Naive B cell (primary cell): ENCODE data around the gene POLR2J3. TPM values are rescaled to one million over a fixed set of nuclear protein-coding genes. Genes with fewer than 3 reads are reported as not detected.
"Not testable (repeated sequence)": the region's sequence is repeated elsewhere in the genome, so short reads cannot be mapped to it uniquely, and the experiment has no call there.

Experiments used
- ATAC-seq, 2 donors: fragments of 150-1000 bp; cut with Tn5 transposase; 2 replicates each; pipeline ENCODE4 v1.10.0; 2021; ENCODE audit warnings: low read depth in 2 of 2, mild to moderate bottlenecking in 2 of 2, moderate library complexity in 2 of 2
- DNase-seq: peaks from one replicate; pipeline ENCODE4 v3.0.0; 2022
- H3K27ac Mint-ChIP-seq, 6 donors: one replicate each; pipeline ENCODE4 v1.8.0; 2020 to 2022; ENCODE audit warnings: mild to moderate bottlenecking in 6 of 6, mixed read lengths in 6 of 6, moderate library complexity in 5 of 6, inconsistent platforms in 2 of 6
- H3K27me3 Mint-ChIP-seq, 3 donors: one replicate each; pipeline ENCODE4 v1.8.0; 2021 to 2022; ENCODE audit warnings: mixed read lengths in 3 of 3, mild to moderate bottlenecking in 1 of 3
- H3K36me3 Mint-ChIP-seq, 2 donors: one replicate each; pipeline ENCODE4 v1.8.0; 2020 to 2022; ENCODE audit warnings: mixed read lengths in 2 of 2, inconsistent platforms in 1 of 2, mild to moderate bottlenecking in 1 of 2
- H3K4me1 Mint-ChIP-seq, 3 donors: one replicate each; pipeline ENCODE4 v1.8.0; 2020 to 2022; ENCODE audit warnings: mixed read lengths in 3 of 3, inconsistent platforms in 1 of 3, mild to moderate bottlenecking in 1 of 3, moderate library complexity in 1 of 3
- H3K4me3 Mint-ChIP-seq, 8 donors: one replicate each; pipeline ENCODE4 v1.8.0; 2020 to 2022; ENCODE audit warnings: mild to moderate bottlenecking in 8 of 8, mixed read lengths in 8 of 8, moderate library complexity in 8 of 8, inconsistent platforms in 2 of 8
- H3K9me3 Mint-ChIP-seq, 7 donors: one replicate each; pipeline ENCODE4 v1.8.0; 2020 to 2022; ENCODE audit warnings: mixed read lengths in 7 of 7, mild to moderate bottlenecking in 5 of 7, inconsistent platforms in 2 of 7, moderate library complexity in 1 of 7
- polyA plus RNA-seq, 6 donors: library from polyadenylated mRNA; unstranded; fragments of 300-500 nt; fragmentation: Illumina TruSeq; gene quantifications; one replicate each; pipeline ENCODE4 v1.2.3, GENCODE V29; 2021; ENCODE audit warnings: low read depth in 6 of 6

Gene POLR2J3
- polyA plus RNA-seq, 6 donors from 2014 or later = 6.6 to 64.7 (median 33.3) TPM

DNA sequence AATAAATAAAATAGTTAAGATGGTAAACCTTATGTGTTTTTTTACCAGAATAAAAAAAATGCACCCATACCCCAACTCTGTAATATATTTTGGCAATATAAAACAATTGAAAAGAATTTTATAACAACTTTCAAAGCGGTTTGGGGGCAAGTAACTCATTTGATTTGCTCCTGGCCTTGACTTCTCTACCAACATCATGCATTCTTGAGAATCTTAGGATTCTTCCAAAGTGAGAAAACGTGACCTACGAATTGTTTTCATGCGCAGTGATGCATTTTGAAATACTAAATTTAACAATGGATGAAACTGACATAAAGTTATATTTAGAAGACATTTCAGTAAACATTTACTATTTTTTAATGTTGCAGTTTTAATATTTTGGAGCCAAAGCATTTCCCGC, 51.6 kb downstream of the POLR2J3 start:
- H3K4me1 Mint-ChIP-seq, H3K36me3 Mint-ChIP-seq, DNase-seq, H3K9me3 Mint-ChIP-seq, H3K27ac Mint-ChIP-seq, H3K4me3 Mint-ChIP-seq, ATAC-seq, H3K27me3 Mint-ChIP-seq: not testable (repeated sequence)

DNA sequence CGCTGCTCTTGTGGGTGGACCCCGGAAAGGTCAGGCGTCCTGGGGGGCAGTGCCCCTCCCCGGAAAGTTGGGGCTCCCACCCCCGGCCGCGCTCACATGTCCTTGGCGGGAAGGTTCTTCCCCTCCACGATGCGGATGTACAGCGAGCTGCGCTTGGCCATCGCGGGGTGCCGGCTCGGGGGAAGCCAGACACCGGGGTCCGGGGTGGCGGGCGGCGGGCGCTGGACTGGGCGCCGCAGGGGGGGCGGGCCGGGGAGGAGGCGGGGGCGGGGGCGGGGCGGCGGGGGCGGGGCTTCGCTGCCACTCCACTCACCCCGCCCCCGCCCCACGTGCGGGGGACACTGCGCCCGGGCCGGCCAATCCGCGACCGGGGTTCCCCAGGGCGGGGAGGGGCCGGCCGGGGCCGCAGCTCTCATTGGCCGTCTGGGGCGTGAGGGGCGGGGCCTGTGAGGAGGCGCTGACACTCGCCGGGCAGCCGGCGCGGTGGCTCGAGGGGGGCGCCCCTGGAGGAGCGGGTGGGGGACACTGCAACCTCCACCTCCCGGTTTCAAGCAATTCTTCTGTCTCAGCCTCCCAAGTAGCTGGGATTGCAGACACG, 54.7 kb downstream of the POLR2J3 start, which contains the start of gene RASA4B:
RASA4B (minus strand) TSS at position 228 of the 598 bp plus-strand sequence; CDS start at position 161, 67 bp downstream.
- peak; percentile 88 to 89 for ATAC-seq
- H3K36me3 Mint-ChIP-seq, H3K4me1 Mint-ChIP-seq, H3K9me3 Mint-ChIP-seq, H3K27me3 Mint-ChIP-seq: not testable (repeated sequence)
- DNase-seq = peak; percentile 14
- Mint-ChIP-seq H3K4me3 (peak within 1 kb of the TSS in 6 of 8 donors; percentile 51 to 69 (median 58)), H3K27ac (peak within 1 kb of the TSS in 1 of 6 donors; percentile 69)

Other genes with a start within 250 kb of the POLR2J3 start
- under 1 TPM in 3 of 6 donors, not detected in 3; 0.18 to 0.41 (median 0.20) TPM for gene SPDYE6, start 216.1 kb downstream of the POLR2J3 start, polyA plus RNA-seq
- gene PRKRIP1, start 176.2 kb downstream of the POLR2J3 start, polyA plus RNA-seq = 10 to 100 TPM; 13.1 to 28.6 (median 17.4) TPM
- 100 to 1,000 TPM; 236 to 340 (median 260) TPM for gene ORAI2, start 139.0 kb downstream of the POLR2J3 start, polyA plus RNA-seq
- 10 to 100 TPM; 12.4 to 23.5 (median 19.0) TPM for gene ALKBH4, start 107.7 kb downstream of the POLR2J3 start, polyA plus RNA-seq
- gene LRWD1, start 107.6 kb downstream of the POLR2J3 start, polyA plus RNA-seq = 10 to 100 TPM in 5 of 6 donors, 1 to 10 TPM in 1; 6.9 to 22.1 (median 17.3) TPM
- gene POLR2J, start 93.7 kb downstream of the POLR2J3 start, polyA plus RNA-seq = 100 to 1,000 TPM in 3 of 6 donors, 10 to 100 TPM in 3; 65.4 to 149 (median 107) TPM
- 10 to 100 TPM in 1 of 6 donors, 1 to 10 TPM in 5; 4.1 to 11.7 (median 5.6) TPM for gene RASA4B, start 54.8 kb downstream of the POLR2J3 start, polyA plus RNA-seq
- gene UPK3BL2, start 28.9 kb downstream of the POLR2J3 start, polyA plus RNA-seq = 1 to 10 TPM; 1.2 to 7.3 (median 2.5) TPM
- gene SPDYE2, start 21.4 kb downstream of the POLR2J3 start, polyA plus RNA-seq = under 1 TPM in 5 of 6 donors, not detected in 1; 0.30 to 0.96 (median 0.55) TPM
- 10 to 100 TPM in 4 of 6 donors, 1 to 10 TPM in 2; 5.9 to 24.9 (median 14.3) TPM for gene RASA4, start 44.2 kb upstream of the POLR2J3 start, polyA plus RNA-seq
- gene UPK3BL1, start 70.2 kb upstream of the POLR2J3 start, polyA plus RNA-seq = 10 to 100 TPM in 5 of 6 donors, 1 to 10 TPM in 1; 8.6 to 29.8 (median 23.3) TPM
- under 1 TPM in 3 of 6 donors, not detected in 3; 0.30 to 0.43 (median 0.42) TPM for gene SPDYE2B, start 77.7 kb upstream of the POLR2J3 start, polyA plus RNA-seq
- gene POLR2J2, start 99.1 kb upstream of the POLR2J3 start, polyA plus RNA-seq = 1 to 10 TPM in 5 of 6 donors, under 1 TPM in 1; 0.76 to 6.2 (median 2.7) TPM
- 10 to 100 TPM in 1 of 6 donors, 1 to 10 TPM in 5; 4.7 to 11.2 (median 6.3) TPM for gene FAM185A, start 176.4 kb upstream of the POLR2J3 start, polyA plus RNA-seq